HUDEP-2 (cell line): ENCODE measurements around the gene HSD11B2.

Experiments
- DNase-seq, 76 experiments: peaks; one replicate each; lab custom pipeline; 2025; ENCODE audit not compliant: unreplicated experiment in 76 of 76; lab: John Stamatoyannopoulos, UW

HSD11B2 gene

DNA sequence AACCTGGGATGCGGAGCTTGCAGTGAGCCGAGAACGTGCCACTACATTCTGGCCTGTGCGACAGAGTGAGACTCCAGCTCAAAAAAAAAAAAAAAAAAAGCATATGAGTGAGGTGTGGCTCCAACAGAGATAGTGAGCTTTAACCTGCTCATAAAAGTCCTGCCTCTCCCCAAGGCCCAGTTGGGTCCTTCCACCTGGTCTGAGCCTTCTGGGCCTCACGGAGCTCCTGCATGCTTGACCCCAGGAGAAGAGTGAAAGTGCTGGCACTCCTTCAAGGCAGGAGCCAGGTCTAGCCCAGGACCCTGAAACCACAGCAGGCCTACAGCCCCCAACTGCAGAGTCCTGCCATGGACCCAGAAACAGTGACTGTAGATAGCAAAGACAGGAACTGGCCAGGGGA lies 17.7 kb downstream of the HSD11B2 start:
- no peak for DNase-seq

DNA sequence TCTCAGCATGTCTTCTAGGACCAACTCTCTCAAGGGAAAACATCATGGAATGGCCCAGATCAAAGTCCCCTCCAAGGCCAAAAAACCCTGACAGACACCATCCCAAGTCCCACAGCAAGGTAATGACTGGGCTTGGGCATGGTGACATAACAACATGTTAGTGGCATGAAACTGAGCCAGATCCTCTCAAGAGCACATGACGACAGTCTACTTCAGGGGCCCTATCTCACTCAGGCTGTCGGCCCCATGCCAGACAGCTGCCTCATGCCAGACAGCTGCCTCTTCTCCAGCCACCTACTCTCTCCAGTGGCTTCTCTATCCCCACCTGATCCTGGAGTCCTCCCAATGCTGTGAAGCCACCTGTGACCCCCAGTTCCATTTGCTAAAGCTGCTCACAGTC lies 18.4 kb downstream of the HSD11B2 start:
- peak in 72 of 76 experiments; percentile 21 to 84 (median 66) for DNase-seq

DNA sequence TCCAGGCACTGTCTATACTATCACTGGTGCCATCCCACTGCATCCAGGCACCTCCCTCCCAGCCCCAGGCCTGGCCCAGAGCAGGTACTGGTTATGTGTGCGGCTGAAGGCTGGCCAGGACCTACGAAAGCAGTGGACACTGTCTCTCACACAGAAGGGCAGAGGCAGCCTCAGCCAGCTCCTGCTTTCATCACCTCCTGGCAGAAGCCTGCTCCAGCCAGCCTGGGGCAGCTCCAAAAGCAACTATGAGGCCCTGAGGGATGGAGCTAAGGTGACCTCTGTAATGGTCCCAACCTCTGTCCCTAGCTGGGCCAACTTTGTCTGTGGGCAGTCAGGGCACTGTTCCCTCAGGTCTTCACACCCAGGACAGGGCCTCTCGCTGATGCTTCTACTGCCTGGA lies 18.8 kb downstream of the HSD11B2 start:
- DNase-seq: no peak

DNA sequence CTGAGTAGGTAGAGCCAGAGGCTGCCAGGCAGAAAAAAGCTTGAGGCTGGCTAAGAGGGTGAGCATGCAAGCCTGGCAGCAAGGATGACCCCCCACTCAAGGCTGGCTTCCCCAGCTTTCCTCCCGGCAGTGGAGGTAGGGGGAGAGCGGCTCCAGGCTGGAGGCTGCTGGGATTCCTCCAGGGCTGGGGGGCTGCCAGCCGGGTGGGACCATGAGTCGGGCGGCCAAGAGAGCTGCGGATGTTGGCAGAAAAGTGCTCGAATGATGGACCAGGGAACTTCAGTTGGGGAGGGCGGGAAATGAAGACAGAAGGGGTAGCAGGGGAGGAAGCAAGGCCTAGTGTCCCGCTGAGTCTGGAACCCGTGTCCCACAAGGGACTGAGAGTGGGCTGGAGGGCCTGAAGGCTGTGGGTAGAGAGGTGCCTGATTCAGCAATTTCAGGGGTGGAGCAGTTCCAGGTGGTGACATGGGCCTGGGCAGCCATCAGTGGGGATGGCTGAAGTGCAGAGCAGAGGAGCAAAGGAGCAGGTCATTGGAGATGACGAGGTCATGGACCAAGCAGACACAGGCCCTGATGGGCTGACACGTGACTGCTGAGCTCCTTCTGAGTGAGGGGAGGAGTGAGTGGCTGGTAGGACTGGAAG lies 20.3 kb downstream of the HSD11B2 start:
- no peak for DNase-seq

DNA sequence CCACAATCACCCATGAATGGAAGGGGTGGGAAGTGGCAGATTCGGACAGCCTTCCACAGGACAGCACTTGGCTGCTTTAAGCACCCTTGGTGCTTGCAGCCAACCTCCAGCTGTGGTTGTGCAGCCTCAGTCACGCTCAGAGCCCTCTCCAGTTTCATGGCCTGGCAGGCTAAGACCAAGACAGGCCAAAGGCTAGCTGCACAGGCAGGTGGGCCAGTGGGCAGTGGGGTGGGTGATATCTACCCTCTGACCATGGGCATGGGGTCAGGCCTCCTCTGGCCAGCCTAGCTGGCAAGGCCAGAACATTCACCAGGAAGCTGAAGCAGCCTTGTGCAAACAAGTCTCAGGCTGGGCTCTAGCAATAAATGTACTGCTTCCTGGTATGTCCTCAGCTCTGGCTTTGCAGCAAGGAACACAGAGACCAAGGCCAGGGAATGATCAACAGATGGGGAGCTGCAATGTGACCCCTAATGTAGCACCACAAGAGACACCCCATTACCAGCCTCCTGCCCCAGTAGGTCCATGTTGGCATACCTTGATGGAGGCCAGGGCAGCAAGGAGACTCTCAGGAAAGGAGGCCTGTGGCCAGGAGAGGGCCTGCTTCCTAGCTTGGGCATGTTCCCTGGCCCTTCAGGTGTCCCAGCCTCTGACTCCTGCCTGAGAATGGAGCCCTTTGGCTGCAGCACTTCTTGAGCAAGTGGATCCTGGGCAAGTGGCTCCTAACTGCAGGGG lies 20.9 kb downstream of the HSD11B2 start:
- no peak for DNase-seq

DNA sequence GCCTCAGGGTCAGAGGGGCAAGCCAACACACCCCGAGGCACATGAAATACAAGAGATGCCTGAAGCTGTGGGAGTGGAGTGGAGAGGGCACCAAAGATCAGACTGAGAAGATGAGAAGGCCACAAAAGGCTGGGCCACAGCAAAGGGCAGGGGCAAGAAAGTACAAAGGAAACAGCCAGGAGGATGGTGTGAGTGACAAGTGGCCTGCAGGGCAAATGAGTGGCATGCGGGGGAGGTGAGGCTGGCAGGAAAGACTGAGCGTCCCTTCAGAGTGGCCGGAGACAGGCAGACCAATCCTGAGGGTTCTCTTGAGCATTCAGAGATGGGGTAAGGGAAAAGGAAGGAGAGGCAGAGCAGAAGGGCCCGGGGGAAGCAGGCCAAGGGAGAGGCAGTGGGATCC lies 23.2 kb downstream of the HSD11B2 start:
- DNase-seq: no peak

DNA sequence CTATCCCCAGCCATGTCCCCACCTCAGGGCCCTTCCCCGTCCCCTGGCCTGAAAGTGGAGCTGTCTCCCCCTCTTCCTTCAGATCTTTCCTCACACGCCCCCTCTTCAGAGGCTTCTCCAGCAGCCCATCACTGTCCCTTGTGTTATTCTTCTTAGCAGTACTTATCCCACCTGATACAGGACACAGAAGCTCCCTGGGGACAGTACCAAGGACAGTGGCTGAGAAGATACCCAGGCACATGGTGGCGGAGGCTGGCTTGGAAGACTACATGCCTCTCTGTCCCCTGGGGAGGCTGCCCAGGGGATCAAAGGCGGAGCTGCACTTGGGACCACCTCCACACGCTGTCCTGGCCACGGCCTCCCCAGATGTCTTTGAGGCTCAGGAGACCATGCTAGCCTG lies 23.9 kb downstream of the HSD11B2 start:
- no peak for DNase-seq

DNA sequence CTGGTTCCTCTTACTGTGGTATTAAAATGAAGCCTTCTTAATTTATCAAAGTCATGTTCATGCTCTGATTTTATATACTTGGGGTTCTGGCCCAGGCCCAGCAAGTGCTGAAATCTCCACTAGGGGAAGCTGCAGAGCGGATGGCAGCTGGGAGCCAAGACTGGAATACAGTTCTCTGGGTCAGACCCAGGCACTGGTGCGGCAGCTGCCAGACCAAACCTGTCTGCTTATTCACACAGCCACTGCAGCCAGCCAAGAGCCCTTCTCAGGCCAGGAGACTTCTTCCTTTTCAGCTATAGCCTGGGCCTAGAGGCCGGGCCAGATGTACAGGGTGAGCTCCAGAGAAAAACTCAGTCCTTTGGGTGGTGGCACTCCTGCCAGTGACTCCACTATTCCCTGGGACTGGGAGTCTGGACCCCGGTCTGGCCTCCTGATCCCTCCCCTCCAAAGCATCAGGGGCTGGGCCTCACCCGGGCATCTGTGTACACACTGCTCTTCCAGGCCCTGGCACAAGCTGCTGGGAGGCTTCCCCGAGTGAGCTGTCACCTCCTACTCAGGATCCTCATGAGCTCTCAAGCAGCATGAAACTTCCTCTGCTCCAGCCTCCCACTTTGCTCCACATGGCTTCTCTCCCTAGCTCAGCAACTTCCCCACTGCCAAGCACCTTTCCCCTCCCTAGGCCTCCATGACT lies 25.6 kb downstream of the HSD11B2 start:
- DNase-seq: peak in 11 of 76 experiments; percentile 4 to 31 (median 14)

DNA sequence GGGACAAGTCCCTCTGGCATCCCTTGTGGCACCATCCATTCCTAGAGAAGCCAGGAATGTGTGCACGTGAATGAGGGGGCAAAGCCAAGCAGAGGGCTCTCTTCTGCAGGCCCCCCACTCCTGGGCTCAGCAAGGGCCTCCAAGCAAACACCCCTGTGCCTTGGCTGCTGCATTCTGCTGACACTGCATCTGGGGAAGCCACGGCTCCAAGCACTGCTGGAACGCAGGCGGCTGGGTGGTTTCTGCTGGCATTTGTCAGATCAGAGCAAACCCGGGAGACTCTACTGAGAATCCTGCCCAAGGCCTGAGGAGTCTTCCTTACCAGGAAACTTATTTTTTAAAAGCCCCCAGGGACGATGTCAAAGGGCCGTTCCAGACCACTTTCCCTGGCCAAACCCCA lies 26.7 kb downstream of the HSD11B2 start:
- no peak for DNase-seq

DNA sequence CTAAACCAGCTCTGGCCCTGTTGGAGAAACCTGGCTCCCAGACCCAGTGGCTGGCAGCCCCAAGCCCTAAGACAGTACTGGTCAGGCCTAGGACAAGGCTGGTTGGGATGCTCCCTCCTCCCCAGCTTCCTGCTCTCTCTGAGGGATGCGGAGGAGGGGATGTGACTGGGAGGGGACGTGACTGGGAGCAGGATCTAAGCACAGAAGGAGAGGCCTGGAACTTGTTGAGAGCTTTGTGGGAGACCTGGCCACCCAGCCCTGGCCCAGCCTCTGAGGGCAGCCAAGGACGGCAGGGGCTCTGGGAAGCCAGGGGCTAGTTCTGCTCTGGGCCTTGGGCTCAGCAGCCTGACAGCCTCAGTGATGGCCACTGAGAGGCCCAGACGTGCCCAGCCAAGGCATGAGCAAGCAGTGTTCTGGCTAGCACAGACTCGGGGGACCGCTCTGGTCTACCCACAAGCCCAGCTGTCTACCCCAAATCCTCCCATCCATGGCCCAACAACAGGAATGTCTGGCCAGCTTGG lies 27.3 kb downstream of the HSD11B2 start:
- DNase-seq: no peak

DNA sequence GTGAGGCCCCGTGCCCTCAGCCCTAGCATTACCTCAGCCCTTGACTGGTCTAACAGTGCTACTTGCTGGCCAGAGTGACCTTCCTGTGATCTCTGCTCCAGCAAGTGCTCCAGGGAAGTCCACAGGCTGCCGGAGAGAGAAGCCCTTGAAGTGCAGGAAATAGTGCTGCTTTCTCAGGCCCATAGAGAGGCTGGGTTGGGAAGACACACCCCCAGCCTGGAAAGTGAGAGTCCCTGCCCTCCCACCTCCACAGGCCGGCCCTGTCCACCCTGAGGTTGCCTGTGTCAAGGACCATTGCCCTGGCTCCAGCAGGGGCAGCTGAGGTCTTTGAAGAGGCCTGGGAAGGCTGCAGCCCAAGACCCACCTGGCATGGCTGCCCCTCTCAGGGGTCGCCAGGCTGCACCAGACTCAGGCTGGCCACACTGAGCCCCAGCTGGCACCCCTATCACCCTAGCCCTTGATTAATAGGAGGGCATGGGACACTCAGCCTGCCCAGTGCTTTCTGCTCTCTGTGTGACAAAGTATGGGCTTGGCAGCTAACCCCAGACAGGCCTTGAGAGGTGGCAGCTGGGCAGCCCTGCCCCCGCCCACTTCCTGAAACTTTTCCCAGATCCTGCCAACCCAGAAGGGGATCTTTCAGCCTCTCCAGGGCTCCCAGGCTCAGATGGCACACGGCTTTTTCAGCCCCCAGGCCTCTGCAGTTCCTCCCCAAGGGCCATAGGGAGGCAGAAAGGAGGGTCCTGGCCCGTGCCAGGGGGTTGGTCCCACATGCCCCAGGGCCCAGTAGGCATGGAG lies 28.3 kb downstream of the HSD11B2 start:
- DNase-seq: peak in 1 of 76 experiments; percentile 22

DNA sequence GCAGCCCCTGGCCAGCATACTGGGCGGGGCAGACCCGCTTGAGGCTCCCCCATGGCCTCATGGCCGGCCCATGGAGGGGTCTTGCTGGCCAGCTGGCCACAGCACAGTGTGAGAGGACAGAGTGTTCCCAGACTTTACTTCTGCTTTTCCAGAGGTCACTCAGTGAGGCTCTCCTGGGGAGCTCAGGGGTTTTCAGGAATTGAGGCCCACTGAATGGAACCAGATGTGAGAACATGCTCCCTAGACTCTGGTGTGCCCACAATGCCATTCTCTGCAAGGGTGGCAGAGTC lies 28.9 kb downstream of the HSD11B2 start:
- DNase-seq: no peak

DNA sequence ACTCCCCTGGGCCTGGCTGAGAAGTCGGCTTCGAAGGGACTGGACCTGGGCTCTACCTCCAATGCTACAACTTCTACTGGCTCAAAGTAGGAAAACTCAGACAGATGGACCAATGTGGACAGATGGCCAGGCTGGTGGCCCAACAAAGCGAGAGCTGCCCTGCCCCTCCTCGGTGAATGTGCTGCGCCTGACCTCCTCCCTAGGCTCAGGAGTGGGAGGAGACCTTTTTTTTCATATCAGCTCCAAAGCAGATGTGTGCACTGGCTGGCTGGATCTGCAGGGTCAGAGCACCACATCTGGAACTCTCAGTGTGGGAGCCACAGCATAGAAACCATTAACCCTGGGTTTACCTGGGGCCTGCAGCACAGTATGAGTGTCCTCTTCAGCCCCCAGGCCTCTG lies 29.2 kb downstream of the HSD11B2 start:
- DNase-seq: peak in 72 of 76 experiments; percentile 28 to 87 (median 64)

DNA sequence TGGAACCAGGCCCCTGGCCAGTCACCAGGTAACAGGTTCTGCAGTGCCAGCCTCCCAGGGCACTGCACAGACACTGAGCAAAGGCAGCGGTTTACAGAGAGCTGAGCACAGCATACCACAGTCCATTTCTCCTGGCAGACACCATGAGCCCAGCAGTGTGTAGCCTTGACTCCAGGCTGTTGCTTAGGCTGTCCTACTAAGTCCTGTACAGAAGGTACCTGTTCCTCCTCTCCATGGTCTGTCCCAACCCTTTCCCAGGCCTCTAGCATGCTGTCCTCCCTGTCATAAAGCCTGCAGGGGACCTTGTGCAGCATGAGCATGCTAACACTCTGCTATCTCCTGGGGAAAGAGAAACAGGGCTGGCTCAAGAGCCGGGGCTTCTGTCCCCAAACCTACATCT lies 30.0 kb downstream of the HSD11B2 start:
- no peak for DNase-seq

DNA sequence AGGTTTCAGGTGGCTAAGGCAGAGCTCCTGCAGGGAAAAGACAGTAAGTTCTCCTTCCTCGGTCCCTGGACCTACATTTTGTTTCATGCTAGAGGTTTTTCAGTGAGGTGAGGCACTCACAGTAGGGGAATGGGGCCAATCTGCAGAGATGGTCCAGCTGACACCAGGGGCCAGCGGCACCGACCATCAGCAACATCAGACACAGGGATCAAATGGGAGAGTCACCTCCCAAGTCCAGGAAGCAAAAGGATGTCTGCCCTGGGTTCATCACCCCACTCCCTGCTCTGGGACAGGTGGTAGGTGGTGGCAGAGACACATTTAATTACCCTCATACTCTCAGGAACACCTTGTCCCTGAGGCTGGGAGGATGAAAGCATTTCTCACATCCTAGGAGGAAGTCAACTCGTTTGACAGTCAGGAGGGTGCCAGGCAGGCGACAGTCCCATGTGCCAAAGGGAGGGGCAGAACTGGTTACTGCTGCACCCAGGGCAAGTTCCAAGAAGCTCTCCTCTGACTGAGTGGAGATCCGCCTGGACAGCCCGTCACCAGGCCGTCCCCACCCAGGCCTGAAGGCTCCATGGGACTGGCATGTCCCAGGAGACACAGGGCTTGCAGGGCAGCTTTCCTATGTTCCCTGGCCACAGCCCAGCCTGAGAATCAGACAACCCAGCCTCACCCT lies 30.8 kb downstream of the HSD11B2 start:
- DNase-seq: peak in 27 of 76 experiments; percentile 6 to 58 (median 29)

DNA sequence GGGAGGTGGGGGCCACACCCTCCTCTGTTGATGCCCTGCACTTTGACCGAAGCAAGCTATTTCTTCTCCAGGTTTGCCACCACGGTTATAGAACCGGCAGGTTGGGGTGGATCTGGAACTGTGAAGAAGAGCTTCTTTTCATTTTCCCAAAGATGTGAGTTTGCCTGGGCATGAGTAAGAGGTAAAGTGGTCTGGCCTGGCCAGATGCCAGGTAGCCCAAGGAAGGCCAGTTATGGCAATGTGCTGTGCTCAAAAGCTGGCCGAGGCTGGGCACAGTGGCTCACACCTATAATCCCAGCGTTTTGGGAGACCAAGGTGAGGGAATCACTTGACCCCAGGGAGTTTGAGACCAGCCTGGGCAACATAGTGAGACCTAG lies 31.3 kb downstream of the HSD11B2 start:
- DNase-seq: peak in 1 of 76 experiments; percentile 8

DNA sequence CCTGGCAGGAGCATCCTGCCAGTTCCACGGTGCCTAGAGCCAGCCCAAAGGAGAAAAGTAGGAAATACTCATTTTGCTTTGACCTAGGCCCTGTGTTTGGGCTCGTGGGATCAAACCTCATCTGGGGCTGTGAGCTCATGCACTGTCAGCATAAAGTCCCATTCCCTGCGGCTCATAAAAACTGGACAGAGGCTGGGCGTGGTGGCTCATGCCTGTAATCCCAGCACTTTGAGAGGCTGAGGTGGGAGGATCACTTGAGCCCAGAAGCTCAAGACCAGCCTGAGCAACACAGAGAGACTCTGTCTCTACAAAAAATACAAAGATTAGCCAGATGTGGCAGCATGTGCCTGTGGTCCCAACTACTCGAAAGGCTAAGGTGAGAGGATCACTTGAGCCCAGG lies 32.1 kb downstream of the HSD11B2 start:
- DNase-seq: no peak

DNA sequence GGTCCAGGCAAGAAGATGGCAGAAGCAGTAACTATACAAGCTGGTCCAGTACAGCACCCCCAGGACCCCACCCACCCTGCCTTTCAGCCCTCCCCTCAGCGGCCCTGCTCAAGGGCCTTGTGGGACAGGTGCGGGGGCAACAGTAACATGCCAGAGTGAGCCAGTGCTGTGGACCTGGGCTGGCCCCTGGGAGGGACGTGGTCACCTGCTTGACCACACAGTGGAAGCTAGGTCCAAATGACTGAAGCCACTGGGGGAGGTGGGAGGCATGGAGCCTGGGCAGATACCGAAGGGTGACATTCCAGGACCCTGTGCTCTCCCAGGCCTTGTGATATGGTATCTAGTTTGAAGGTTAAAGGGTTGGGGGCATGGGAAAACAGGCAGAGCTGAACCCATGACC lies 32.8 kb downstream of the HSD11B2 start:
- no peak for DNase-seq

DNA sequence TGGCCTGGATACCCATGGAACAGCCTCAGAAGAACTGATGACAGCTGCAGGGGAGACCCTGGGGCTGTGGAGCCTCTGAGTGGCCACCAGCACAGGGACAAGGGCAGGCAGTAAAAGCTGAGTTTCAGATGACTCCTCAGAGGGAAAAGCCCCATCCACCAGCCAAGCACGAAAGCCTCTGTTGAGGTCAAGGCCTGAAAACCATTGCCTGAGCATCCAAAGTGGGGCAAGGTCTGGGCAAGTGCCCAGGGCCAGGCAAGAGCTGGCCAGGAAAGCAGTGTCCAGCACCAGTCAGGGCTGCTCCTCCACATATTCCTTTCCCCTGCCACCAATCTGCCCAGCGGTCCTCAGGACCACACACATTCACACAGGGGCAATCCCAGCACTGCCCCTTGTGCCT lies 33.6 kb downstream of the HSD11B2 start:
- no peak for DNase-seq

DNA sequence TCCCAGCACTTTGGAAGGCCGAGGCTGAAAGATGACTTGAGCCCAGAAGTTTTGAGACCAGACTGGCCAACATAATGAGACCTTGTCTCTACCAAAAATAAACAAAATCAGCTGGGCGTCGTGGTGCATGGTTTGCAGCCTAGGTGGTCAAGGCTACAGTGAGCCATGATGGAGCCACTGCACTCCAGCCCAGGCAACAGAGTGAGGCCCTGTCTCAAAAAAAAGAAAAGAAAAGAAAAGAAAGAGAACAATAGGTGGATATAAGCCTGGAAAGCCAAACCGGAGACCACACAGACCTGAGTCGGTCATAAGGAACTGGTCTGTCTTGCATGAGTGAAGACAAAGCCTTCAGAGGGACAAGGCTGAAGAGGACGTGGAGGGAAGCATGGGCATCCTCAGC lies 35.7 kb downstream of the HSD11B2 start:
- no peak for DNase-seq

DNA sequence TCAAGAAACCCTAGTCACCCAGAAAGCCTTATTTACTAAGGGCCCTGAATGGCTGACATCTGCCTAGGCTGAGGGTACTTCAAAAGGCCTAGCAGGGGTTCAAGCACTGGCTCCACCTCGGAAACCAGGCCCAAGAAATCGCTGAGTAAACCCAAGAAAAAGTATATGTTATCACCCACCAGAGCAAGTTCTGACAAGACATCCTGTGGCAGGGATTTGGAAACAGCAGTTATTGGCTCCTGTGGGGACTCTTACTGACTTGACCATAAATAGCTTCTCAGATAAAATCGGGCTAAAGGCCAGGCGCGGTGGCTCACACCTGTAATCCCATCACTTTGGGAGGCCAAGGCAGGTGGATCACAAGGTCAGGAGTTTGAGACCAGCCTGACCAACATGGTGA lies 37.8 kb downstream of the HSD11B2 start:
- no peak for DNase-seq
